ENCODE results near the gene GPX4.

GPX4 gene

GRCh38 chr19:1103708-1104310, at the start of gene GPX4:
Gene GPX4, plus strand, starts transcription at chr19:1103994. Its CDS starts 50 bp downstream, at chr19:1104044.
- peak; percentile 99 for DNase-seq (ENCODE audit: low spot score)

- no peak for DNase-seq (ENCODE audit: low spot score)
These were observed 49.4 kb upstream of the GPX4 start for GRCh38 chr19:1054102-1055027.

GRCh38 chr19:1055028-1055425, 48.8 kb upstream of the GPX4 start:
- no peak for DNase-seq (ENCODE audit: low spot score)

- no peak for DNase-seq (ENCODE audit: low spot score)
These were observed 47.7 kb upstream of the GPX4 start for GRCh38 chr19:1055886-1056620.

- DNase-seq (ENCODE audit: low spot score), result no peak
These were observed 46.5 kb upstream of the GPX4 start for GRCh38 chr19:1057176-1057855.

- DNase-seq (ENCODE audit: low spot score), result no peak
These were observed 45.7 kb upstream of the GPX4 start for GRCh38 chr19:1058112-1058511.

- no peak for DNase-seq (ENCODE audit: low spot score)
These were observed 43.1 kb upstream of the GPX4 start for GRCh38 chr19:1060689-1061088.

GRCh38 chr19:1061987-1062386, 41.8 kb upstream of the GPX4 start:
- DNase-seq (ENCODE audit: low spot score), result no peak

GRCh38 chr19:1062387-1063029, 41.3 kb upstream of the GPX4 start:
- no peak for DNase-seq (ENCODE audit: low spot score)

GRCh38 chr19:1063030-1063908, 40.5 kb upstream of the GPX4 start:
- DNase-seq (ENCODE audit: low spot score), result no peak

- DNase-seq (ENCODE audit: low spot score), result no peak
These were observed 39.7 kb upstream of the GPX4 start for GRCh38 chr19:1063909-1064660.

GRCh38 chr19:1064661-1065605, 38.9 kb upstream of the GPX4 start:
- no peak for DNase-seq (ENCODE audit: low spot score)

GRCh38 chr19:1065606-1066109, 38.1 kb upstream of the GPX4 start:
- DNase-seq (ENCODE audit: low spot score), result no peak

GRCh38 chr19:1066251-1066747, 37.5 kb upstream of the GPX4 start:
- DNase-seq (ENCODE audit: low spot score), result no peak

- no peak for DNase-seq (ENCODE audit: low spot score)
These were observed 37.0 kb upstream of the GPX4 start, which contains the start of gene ARHGAP45 for GRCh38 chr19:1066748-1067340. Gene ARHGAP45, plus strand, starts transcription at chr19:1067167. Its CDS starts 239 bp downstream, at chr19:1067406.

- DNase-seq (ENCODE audit: low spot score), result no peak
These were observed 36.3 kb upstream of the GPX4 start for GRCh38 chr19:1067341-1067957.

All from globus pallidus (tissue), 1 donor.